HepG2 (cell line): ENCODE data around the gene DCAF4L1. TPM values are rescaled to one million over a fixed set of nuclear protein-coding genes. Genes with fewer than 3 reads are reported as not detected.

Source experiments
- ATAC-seq: fragments of 200-7000 bp; cut with Tn5 transposase; 3 replicates; pipeline ENCODE4 v1.9.1; 2020; ENCODE audit warnings: mild to moderate bottlenecking, moderate library complexity
- BruUV-seq: library from RNA; stranded (reverse); fragments of 400-500 nt; replicated peaks from 2 replicates; lab custom pipeline; 2021; lab: Mats Ljungman, UMichigan
- CTCF ChIA-PET: fragments of 300-600 bp; formaldehyde crosslinking; extraction: SDS; loops from one replicate; lab custom pipeline; 2021; ENCODE audit warnings: low total read pairs, inconsistent platforms, low intra/inter-chr PET ratio; lab: Yijun Ruan, JAX
- POLR2A ChIA-PET: fragments of 350-600 bp; sonication (Branson Sonifier 250); formaldehyde crosslinking; loops from one replicate; lab custom pipeline; 2020; ENCODE audit warnings: antibody characterized with exemption, inconsistent platforms; lab: Yijun Ruan, JAX
- DNase-seq: peaks from one replicate; pipeline ENCODE4 v3.0.0-alpha.2; 2015; ENCODE audit warnings: low spot score
- FAIRE-seq: peaks from 3 replicates; lab custom pipeline; 2011; peaks lifted over from hg19 to GRCh38; lab: Jason Lieb, UNC
- H2AFZ ChIP-seq: one replicate; pipeline ENCODE4 v1.6.1; 2011; ENCODE audit warnings: low read length, inconsistent platforms
- H3K27ac ChIP-seq: fragments of 300-600 bp; 3 replicates; pipeline ENCODE4 v1.8.0; 2011; ENCODE audit warnings: mixed run types, mild to moderate bottlenecking, mixed read lengths, low read length, inconsistent platforms; ENCODE audit not compliant: insufficient read depth; ENCODE audit errors: extremely low read length
- H3K27me3 ChIP-seq, 2 experiments: fragments of 200-600 bp in 1 of 2; 2 replicates in 1 of 2; 3 replicates in 1 of 2; pipeline versions ENCODE4 v1.6.0 to v1.8.0; 2011; ENCODE audit warnings: low read length in 2 of 2, mild to moderate bottlenecking in 2 of 2, moderate library complexity in 2 of 2, inconsistent platforms in 1 of 2; ENCODE audit not compliant: insufficient read depth in 2 of 2, control insufficient read depth in 1 of 2
- H3K36me3 ChIP-seq, 2 experiments: fragments of 200-600 bp in 1 of 2; replicated peaks in 1 of 2; 2 replicates in 1 of 2; 3 replicates in 1 of 2; pipeline versions ENCODE4 v1.5.1 to v1.8.0; 2011; ENCODE audit warnings: low read length in 2 of 2, inconsistent platforms in 1 of 2; ENCODE audit not compliant: insufficient read depth in 2 of 2, control insufficient read depth in 1 of 2
- H3K4me1 ChIP-seq: 2 replicates; pipeline ENCODE4 v1.5.1; 2012; ENCODE audit warnings: low read length, inconsistent platforms; ENCODE audit not compliant: insufficient read depth
- H3K4me2 ChIP-seq: 2 replicates; pipeline ENCODE4 v1.6.0; 2011; ENCODE audit warnings: low read depth, low read length, inconsistent platforms
- H3K4me3 ChIP-seq, 3 experiments: fragments of 200-600 bp in 1 of 3; sonication (generic), shearing (Covaris generic) in 1 of 3; replicated peaks in 1 of 3; 2 replicates each; pipeline ENCODE4 v1.5.1; 2011 to 2016; ENCODE audit warnings: low read length in 3 of 3, inconsistent platforms in 2 of 3, low read depth in 2 of 3, mild to moderate bottlenecking in 2 of 3, control low read depth in 1 of 3, mixed read lengths in 1 of 3; ENCODE audit not compliant: insufficient read depth in 1 of 3
- H3K79me2 ChIP-seq: one replicate; pipeline ENCODE4 v1.6.1; 2011; ENCODE audit warnings: low read length, inconsistent platforms; ENCODE audit not compliant: insufficient read depth
- H3K9ac ChIP-seq: 2 replicates; pipeline ENCODE4 v1.6.0; 2011; ENCODE audit warnings: mild to moderate bottlenecking, low read depth, low read length, inconsistent platforms; ENCODE audit not compliant: insufficient read depth
- H3K9me3 ChIP-seq: 2 replicates; pipeline ENCODE4 v1.5.1; 2012; ENCODE audit warnings: mild to moderate bottlenecking, low read length
- H4K20me1 ChIP-seq: 2 replicates; pipeline ENCODE4 v1.6.0; 2011; ENCODE audit warnings: inconsistent platforms, mild to moderate bottlenecking, low read length, moderate library complexity; ENCODE audit not compliant: insufficient read depth
- ATF7-NPFF ChIP-seq: sonication (generic); formaldehyde crosslinking; IDR thresholded peaks from 2 replicates; pipeline ENCODE4 v1.8.1; 2023; ENCODE audit warnings: mild to moderate bottlenecking, low read depth, missing genetic modification reagents, moderate library complexity
- BCL6 ChIP-seq: IDR thresholded peaks from 2 replicates; pipeline ENCODE4 v1.6.1; 2016; ENCODE audit warnings: missing genetic modification reagents, missing compliant biosample characterization
- BRF2 ChIP-seq: sonication (generic); formaldehyde crosslinking; IDR thresholded peaks from 2 replicates; pipeline ENCODE4 v1.8.1; 2022; ENCODE audit warnings: mild to moderate bottlenecking, missing genetic modification reagents
- HINFP ChIP-seq: sonication (generic); formaldehyde crosslinking; IDR thresholded peaks from 2 replicates; pipeline ENCODE4 v1.4.0; 2020; ENCODE audit warnings: low read depth, mild to moderate bottlenecking, missing genetic modification reagents
- MED13 ChIP-seq: sonication (generic); formaldehyde crosslinking; IDR thresholded peaks from 2 replicates; pipeline ENCODE4 v1.5.0; 2020; ENCODE audit warnings: missing genetic modification reagents
- MIER2 ChIP-seq: IDR thresholded peaks from 2 replicates; pipeline ENCODE4 v1.6.1; 2016; ENCODE audit warnings: missing biosample characterization, missing genetic modification reagents
- NRL ChIP-seq: sonication (generic); formaldehyde crosslinking; IDR thresholded peaks from 2 replicates; pipeline ENCODE4 v1.5.0; 2020; ENCODE audit warnings: missing genetic modification reagents, mild to moderate bottlenecking, moderate library complexity, borderline replicate concordance
- POLR2A ChIP-seq, 2 experiments: IDR thresholded peaks; 2 replicates each; pipeline ENCODE4 v1.6.1; 2011; ENCODE audit warnings: low read depth in 2 of 2, low read length in 2 of 2, mild to moderate bottlenecking in 1 of 2, moderate library complexity in 1 of 2; ENCODE audit not compliant: insufficient read depth in 1 of 2
- SP1 ChIP-seq, 2 experiments: fragments of 450-650 bp in 1 of 2; sonication (generic) in 1 of 2; formaldehyde crosslinking in 1 of 2; IDR thresholded peaks; 2 replicates each; pipeline versions ENCODE4 v1.4.0 to v1.6.1; 2016 to 2020; ENCODE audit warnings: missing genetic modification reagents in 1 of 2
- ZNF18 ChIP-seq: sonication (generic); formaldehyde crosslinking; IDR thresholded peaks from 2 replicates; pipeline ENCODE4 v1.8.0; 2022; ENCODE audit warnings: mild to moderate bottlenecking, missing genetic modification reagents; ENCODE audit not compliant: insufficient replicate concordance
- ZNF432 ChIP-seq: sonication (generic); formaldehyde crosslinking; IDR thresholded peaks from 2 replicates; pipeline ENCODE4 v1.5.0; 2020; ENCODE audit warnings: missing genetic modification reagents, mild to moderate bottlenecking, borderline replicate concordance
- ZNF746 ChIP-seq: sonication (generic); formaldehyde crosslinking; IDR thresholded peaks from 2 replicates; pipeline ENCODE4 v1.8.0; 2022; ENCODE audit warnings: mild to moderate bottlenecking, missing genetic modification reagents
- in situ Hi-C: cut with HindIII; loops from 2 replicates; pipeline ENCODE4 v1.10.0; 2017; ENCODE audit warnings: low pct_unique_long_range_greater_than_20kb; ENCODE audit not compliant: extremely low pct_ligation_motif_present
- intact Hi-C: fragments of 100-400 bp; cut with micrococcal nuclease; formaldehyde crosslinking; loops from one replicate; pipeline ENCODE4 v1.10.0; 2022; ENCODE audit not compliant: unreplicated experiment
- polyA plus RNA-seq, 8 experiments: library from polyadenylated mRNA; depleted of rRNA in 3 of 8; stranded (reverse) in 7 of 8; unstranded in 1 of 8; fragments of >200 nt; fragmentation: Illumina TruSeq in 4 of 8; extraction: Trizol in 4 of 8; gene quantifications; 2 replicates each; pipeline versions ENCODE4 v1.2.1 to v1.2.3, GENCODE V29; 2011 to 2016; ENCODE audit warnings: low read depth in 4 of 8, missing spikeins in 1 of 8, mixed read lengths in 1 of 8; ENCODE audit not compliant: insufficient read depth in 1 of 8
- total RNA-seq, 5 experiments: library from RNA; depleted of rRNA; stranded (reverse); fragments of >200 nt; fragmentation: Illumina TruSeq; extraction: Trizol; gene quantifications; 2 replicates each; pipeline ENCODE4 v1.2.3, GENCODE V29; 2016; ENCODE audit warnings: low read depth in 1 of 5
- TF ChIP-seq, protein P1 (sequence below): sonication (generic); formaldehyde crosslinking; IDR thresholded peaks from 2 replicates; pipeline ENCODE4 v1.4.0; 2020; ENCODE audit warnings: mild to moderate bottlenecking, missing genetic modification reagents
- TF ChIP-seq, protein P2 (sequence below): IDR thresholded peaks from 2 replicates; pipeline ENCODE4 v1.6.1; 2012; ENCODE audit warnings: low read depth, low read length, improper control_type of control experiment

DCAF4L1 gene
- total and polyA plus RNA-seq, 2 of the 13 experiments (the other 11 are each of a cell fraction or from before 2014, with no cell fraction given): 0.05 to 0.09 TPM

GRCh38 chr4:41940834-41941233 lies 40.7 kb upstream of the DCAF4L1 start:
- in situ Hi-C loops: no loop called here
- POLR2A ChIA-PET: no interaction called here
- TF ChIP-seq SP1 (IDR thresholded peaks at IDR 0.05) (no peak), SP1 (CRISPR knock-in tag; IDR thresholded peaks at IDR 0.05) (no peak), NRL (CRISPR knock-in tag) (no peak), MIER2 (CRISPR knock-in tag) (no peak), BCL6 (no peak), BRF2 (CRISPR knock-in tag) (no peak), HINFP (CRISPR knock-in tag) (no peak), ATF7-NPFF (CRISPR knock-in tag) (no peak), ZNF746 (CRISPR knock-in tag) (no peak), ZNF432 (no peak), MED13 (CRISPR knock-in tag) (no peak), ZNF18 (no peak), POLR2A (IDR thresholded peaks at IDR 0.05; ENCODE audit: insufficient read depth in 1 of 2, low read depth in 2 of 2, low read length in 2 of 2) (no peak)
- TF ChIP-seq, protein P1, sequence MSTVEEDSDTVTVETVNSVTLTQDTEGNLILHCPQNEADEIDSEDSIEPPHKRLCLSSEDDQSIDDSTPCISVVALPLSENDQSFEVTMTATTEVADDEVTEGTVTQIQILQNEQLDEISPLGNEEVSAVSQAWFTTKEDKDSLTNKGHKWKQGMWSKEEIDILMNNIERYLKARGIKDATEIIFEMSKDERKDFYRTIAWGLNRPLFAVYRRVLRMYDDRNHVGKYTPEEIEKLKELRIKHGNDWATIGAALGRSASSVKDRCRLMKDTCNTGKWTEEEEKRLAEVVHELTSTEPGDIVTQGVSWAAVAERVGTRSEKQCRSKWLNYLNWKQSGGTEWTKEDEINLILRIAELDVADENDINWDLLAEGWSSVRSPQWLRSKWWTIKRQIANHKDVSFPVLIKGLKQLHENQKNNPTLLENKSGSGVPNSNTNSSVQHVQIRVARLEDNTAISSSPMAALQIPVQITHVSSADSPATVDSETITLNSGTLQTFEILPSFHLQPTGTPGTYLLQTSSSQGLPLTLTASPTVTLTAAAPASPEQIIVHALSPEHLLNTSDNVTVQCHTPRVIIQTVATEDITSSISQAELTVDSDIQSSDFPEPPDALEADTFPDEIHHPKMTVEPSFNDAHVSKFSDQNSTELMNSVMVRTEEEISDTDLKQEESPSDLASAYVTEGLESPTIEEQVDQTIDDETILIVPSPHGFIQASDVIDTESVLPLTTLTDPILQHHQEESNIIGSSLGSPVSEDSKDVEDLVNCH (CRISPR knock-in tag): no peak
- TF ChIP-seq, protein P2, sequence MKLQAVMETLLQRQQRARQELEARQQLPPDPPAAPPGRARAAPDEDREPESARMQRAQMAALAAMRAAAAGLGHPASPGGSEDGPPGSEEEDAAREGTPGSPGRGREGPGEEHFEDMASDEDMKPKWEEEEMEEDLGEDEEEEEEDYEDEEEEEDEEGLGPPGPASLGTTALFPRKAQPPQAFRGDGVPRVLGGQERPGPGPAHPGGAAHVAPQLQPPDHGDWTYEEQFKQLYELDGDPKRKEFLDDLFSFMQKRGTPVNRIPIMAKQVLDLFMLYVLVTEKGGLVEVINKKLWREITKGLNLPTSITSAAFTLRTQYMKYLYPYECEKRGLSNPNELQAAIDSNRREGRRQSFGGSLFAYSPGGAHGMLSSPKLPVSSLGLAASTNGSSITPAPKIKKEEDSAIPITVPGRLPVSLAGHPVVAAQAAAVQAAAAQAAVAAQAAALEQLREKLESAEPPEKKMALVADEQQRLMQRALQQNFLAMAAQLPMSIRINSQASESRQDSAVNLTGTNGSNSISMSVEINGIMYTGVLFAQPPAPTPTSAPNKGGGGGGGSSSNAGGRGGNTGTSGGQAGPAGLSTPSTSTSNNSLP: no peak

More at GRCh38 chr4:41940834-41941233, 40.7 kb upstream of the DCAF4L1 start:
- no peaks in the 10 kb centered on the region for H3K9me3 ChIP-seq
- DNase-seq (no peak), FAIRE-seq (no peak), ATAC-seq (no peak)
- no TSS peak for BruUV-seq
- H2AFZ ChIP-seq: no peak overlapping the region
- H3K79me2 ChIP-seq: peaks cover 43% of the 10 kb centered on the region
- peaks cover 2% of the 10 kb centered on the region for H4K20me1 ChIP-seq
- intact Hi-C loops: no loop called here
- no peak overlapping the region for H3K4me3 ChIP-seq
- peaks cover 2 to 18% of the 10 kb centered on the region in 2 experiments; a peak in 4 of 5 replicates for H3K36me3 ChIP-seq
- H3K4me2 ChIP-seq: no peak overlapping the region
- CTCF ChIA-PET: no interaction called here
- H3K4me1 ChIP-seq: peaks cover 31% of the 10 kb centered on the region
- H3K9ac ChIP-seq: no peak overlapping the region
- H3K27me3 ChIP-seq: no peaks in the 10 kb centered on the region
- H3K27ac ChIP-seq: no peak overlapping the region
